K562 (cell line): Measurements from ENCODE around the gene IFNA2. TPM values are rescaled to one million over a fixed set of nuclear protein-coding genes. Genes with fewer than 3 reads are reported as not detected.

ENCODE experiments used
- ATAC-seq: fragments of 200-7000 bp; cut with Tn5 transposase; 3 replicates; pipeline ENCODE4 v1.9.1; 2020; ENCODE audit warnings: moderate library complexity
- BruUV-seq: library from RNA; stranded (reverse); fragments of 400-500 nt; replicated peaks from 2 replicates; lab custom pipeline; 2021; lab: Mats Ljungman, UMichigan
- CTCF ChIA-PET: fragments of 300-600 bp; formaldehyde crosslinking; extraction: SDS; loops from one replicate; lab custom pipeline; 2021; ENCODE audit warnings: low intra/inter-chr PET ratio; lab: Yijun Ruan, JAX
- POLR2A ChIA-PET: fragments of 300-600, 350-650 bp; sonication (Branson Sonifier 250); formaldehyde crosslinking; extraction: SDS; loops from one replicate; lab custom pipeline; 2021; ENCODE audit warnings: antibody characterized with exemption, inconsistent platforms; lab: Yijun Ruan, JAX
- DNase-seq, 4 experiments: peaks; one replicate each; pipeline versions ENCODE4 v3.0.0 to v3.0.0-alpha.2; 2011 to 2018; ENCODE audit warnings: low spot score in 3 of 4, mixed read lengths in 3 of 4; ENCODE audit errors: extremely low read depth in 1 of 4
- FAIRE-seq: peaks from 2 replicates; lab custom pipeline; 2011; peaks lifted over from hg19 to GRCh38; lab: Jason Lieb, UNC
- H2AFZ ChIP-seq: 2 replicates; pipeline ENCODE4 v1.6.0; 2011; ENCODE audit warnings: low read depth, low read length, control low read depth, inconsistent platforms
- H3K27ac ChIP-seq: fragments of 200-600 bp; 3 replicates; pipeline ENCODE4 v1.8.0; 2011; ENCODE audit warnings: low read depth, mild to moderate bottlenecking, control low read depth, inconsistent platforms, low read length, moderate library complexity, mixed read lengths; ENCODE audit errors: extremely low read depth
- H3K27me3 ChIP-seq, 2 experiments: fragments of 300-600 bp in 1 of 2; 2 replicates in 1 of 2; 3 replicates in 1 of 2; pipeline versions ENCODE4 v1.6.0 to v1.8.0; 2011; ENCODE audit warnings: inconsistent platforms in 2 of 2, low read length in 2 of 2, mild to moderate bottlenecking in 1 of 2, mixed read lengths in 1 of 2, moderate library complexity in 1 of 2; ENCODE audit not compliant: control insufficient read depth in 2 of 2, insufficient read depth in 2 of 2
- H3K36me3 ChIP-seq: fragments of 300-600 bp; 3 replicates; pipeline ENCODE4 v1.8.0; 2011; ENCODE audit warnings: mild to moderate bottlenecking, low read length, inconsistent platforms; ENCODE audit not compliant: control insufficient read depth, insufficient read depth
- H3K4me1 ChIP-seq, 2 experiments: fragments of 200-600 bp in 1 of 2; replicated peaks in 1 of 2; 2 replicates in 1 of 2; 3 replicates in 1 of 2; pipeline versions ENCODE4 v1.5.1 to v1.8.0; 2011; ENCODE audit warnings: inconsistent platforms in 2 of 2, low read length in 2 of 2, mild to moderate bottlenecking in 1 of 2, mixed read lengths in 1 of 2, moderate library complexity in 1 of 2; ENCODE audit not compliant: control insufficient read depth in 2 of 2, insufficient read depth in 2 of 2
- H3K4me2 ChIP-seq: 2 replicates; pipeline ENCODE4 v1.6.1; 2011; ENCODE audit warnings: low read length, control low read depth, inconsistent platforms, mixed read lengths; ENCODE audit not compliant: insufficient read depth
- H3K4me3 ChIP-seq: fragments of 200-600 bp; sonication (generic), shearing (Covaris generic); 2 replicates; pipeline ENCODE4 v1.5.1; 2016; ENCODE audit warnings: control low read depth, inconsistent platforms
- H3K79me2 ChIP-seq: fragments of 200-600 bp; 3 replicates; pipeline ENCODE4 v1.8.0; 2011; ENCODE audit warnings: low read length, inconsistent platforms; ENCODE audit not compliant: control insufficient read depth, insufficient read depth
- H3K9ac ChIP-seq, 2 experiments: 2 replicates each; pipeline versions ENCODE4 v1.6.0 to v1.6.1; 2011; ENCODE audit warnings: low read depth in 2 of 2, low read length in 2 of 2, control low read depth in 1 of 2, inconsistent platforms in 1 of 2, mild to moderate bottlenecking in 1 of 2, mixed read lengths in 1 of 2; ENCODE audit not compliant: insufficient read depth in 1 of 2
- H3K9me1 ChIP-seq: one replicate; pipeline ENCODE4 v1.6.0; 2011; ENCODE audit warnings: inconsistent platforms, mild to moderate bottlenecking, low read length, moderate library complexity; ENCODE audit not compliant: control insufficient read depth, insufficient read depth
- H3K9me3 ChIP-seq: replicated peaks from 2 replicates; pipeline ENCODE4 v1.5.1; 2011; ENCODE audit warnings: low read depth, low read length, inconsistent platforms; ENCODE audit not compliant: control insufficient read depth, insufficient read depth
- H4K20me1 ChIP-seq: replicated peaks from 2 replicates; pipeline ENCODE4 v1.6.1; 2011; ENCODE audit warnings: low read length, inconsistent platforms, mixed read lengths; ENCODE audit not compliant: control insufficient read depth, insufficient read depth
- ATF7 ChIP-seq: fragments of 450-650 bp; IDR thresholded peaks from 2 replicates; pipeline ENCODE4 v1.7.1; 2014; ENCODE audit warnings: mild to moderate bottlenecking, moderate library complexity
- ELK3 ChIP-seq: fragments of 450-650 bp; formaldehyde crosslinking; IDR thresholded peaks from 2 replicates; pipeline ENCODE4 v1.4.0; 2020; ENCODE audit warnings: mild to moderate bottlenecking
- EZH2 ChIP-seq: IDR thresholded peaks from 2 replicates; pipeline ENCODE4 v1.6.1; 2012; ENCODE audit warnings: low read depth, mild to moderate bottlenecking, inconsistent platforms, low read length, borderline replicate concordance
- FOXP4 ChIP-seq: sonication (generic); formaldehyde crosslinking; IDR thresholded peaks from 2 replicates; pipeline ENCODE4 v1.8.0; 2022; ENCODE audit warnings: mild to moderate bottlenecking, missing genetic modification reagents, borderline replicate concordance
- GTF2E2 ChIP-seq: fragments of 200-800 bp; sonication (Bioruptor generic); IDR thresholded peaks from 2 replicates; pipeline ENCODE4 v1.6.1; 2016; ENCODE audit warnings: missing genetic modification characterization, missing compliant biosample characterization
- HSF4 ChIP-seq: fragments of 250-450 bp; sonication (Bioruptor Pico); IDR thresholded peaks from 2 replicates; pipeline ENCODE4 v2.1.2; 2022; ENCODE audit warnings: mild to moderate bottlenecking, moderate library complexity, borderline replicate concordance
- LEF1 ChIP-seq: fragments of 450-650 bp; IDR thresholded peaks from 2 replicates; pipeline ENCODE4 v1.6.1; 2016; ENCODE audit warnings: mild to moderate bottlenecking
- NR2C1 ChIP-seq, 2 experiments: fragments of 450-650 bp; IDR thresholded peaks; 2 replicates each; pipeline ENCODE4 v1.6.1; 2017; ENCODE audit warnings: mild to moderate bottlenecking in 2 of 2, antibody characterized with exemption in 1 of 2, inconsistent platforms in 1 of 2, missing compliant biosample characterization in 1 of 2, missing genetic modification characterization in 1 of 2
- PHF20 ChIP-seq: fragments of 450-650 bp; IDR thresholded peaks from 2 replicates; pipeline ENCODE4 v1.6.1; 2018; ENCODE audit not compliant: partially characterized antibody
- POLR2A ChIP-seq: fragments of 450-650 bp; conservative IDR thresholded peaks from 2 replicates; pipeline ENCODE4 v1.6.1; 2016
- PTBP1 ChIP-seq: fragments of 200-400 bp; formaldehyde crosslinking; IDR thresholded peaks from 2 replicates; pipeline ENCODE4 v1.6.1; 2017; ENCODE audit warnings: low read depth, low read length
- RREB1 ChIP-seq: fragments of 250-450 bp; sonication (Bioruptor Pico); IDR thresholded peaks from 2 replicates; pipeline ENCODE4 v1.4.0; 2020
- STAT5B ChIP-seq: fragments of 250-450 bp; sonication (Bioruptor Pico); IDR thresholded peaks from 2 replicates; pipeline ENCODE4 v1.8.0; 2021; ENCODE audit warnings: mild to moderate bottlenecking, inconsistent platforms
- U2AF2 ChIP-seq: fragments of 200-400 bp; formaldehyde crosslinking; optimal IDR thresholded peaks from 2 replicates; pipeline ENCODE3; 2017; ENCODE audit warnings: low read depth, mild to moderate bottlenecking, low read length
- ZNF778 ChIP-seq: fragments of 450-650 bp; formaldehyde crosslinking; IDR thresholded peaks from 2 replicates; pipeline ENCODE4 v1.4.0; 2020; ENCODE audit warnings: mild to moderate bottlenecking, moderate library complexity
- WGBS: fragments of 100-300 bp; shearing (Covaris generic); methylation state at CpG from one replicate; pipeline ENCODE4 v1.1.6; 2016; ENCODE audit warnings: low coverage, mixed read lengths; ENCODE audit not compliant: insufficient coverage; ENCODE audit errors: missing lambda C conversion rate; 5-methylcytosine and 5-hydroxymethylcytosine counted together
- in situ Hi-C: fragments of 300-500 bp; cut with MboI; formaldehyde crosslinking; loops from 4 replicates; pipeline ENCODE4 v1.15.0; 2018; ENCODE audit warnings: inconsistent platforms, mixed read lengths
- intact Hi-C: fragments of 100-400 bp; cut with micrococcal nuclease; formaldehyde crosslinking; loops from 2 replicates; pipeline ENCODE4 v1.14.2; 2022
- polyA plus RNA-seq, 8 experiments: library from polyadenylated mRNA; depleted of rRNA in 4 of 8; stranded (reverse) in 5 of 8; unstranded in 3 of 8; fragments of >200 nt; fragmentation: Nextera tagmentation in 2 of 8; fragmentation: Illumina TruSeq in 1 of 8; extraction: Ambion mirVana in 2 of 8; extraction: Trizol in 1 of 8; gene quantifications; 2 replicates each; pipeline versions ENCODE4 v1.2.1 to v1.2.3, GENCODE V29; 2011 to 2014; ENCODE audit warnings: inconsistent platforms in 1 of 8, missing spikeins in 1 of 8
- total RNA-seq, 7 experiments: library from RNA; depleted of rRNA in 6 of 7; stranded (reverse); fragments of >200 nt in 6 of 7; fragmentation: Illumina TruSeq in 2 of 7; extraction: Trizol in 2 of 7; gene quantifications; 2 replicates each; pipeline versions ENCODE4 v1.2.1 to v1.2.3, GENCODE V29; 2011 to 2021; ENCODE audit warnings: low replicate concordance in 1 of 7

IFNA2 gene
- total and polyA plus RNA-seq, 9 of the 15 experiments (the other 6 are each of a cell fraction or from before 2014, with no cell fraction given) = not detected

- H3K27me3 ChIP-seq = no peaks in the 10 kb centered on the region
- H3K9me1 ChIP-seq = no peaks in the 10 kb centered on the region
- H4K20me1 ChIP-seq = no peaks in the 10 kb centered on the region
- TF ChIP-seq ELK3 (no peak), FOXP4 (no peak), ZNF778 (CRISPR knock-in tag) (no peak), U2AF2 (no peak), PHF20 (no peak), STAT5B (CRISPR knock-in tag) (no peak), GTF2E2 (tag) (no peak), NR2C1 (IDR thresholded peaks at IDR 0.05) (no peak), NR2C1 (tag; IDR thresholded peaks at IDR 0.05) (no peak), PTBP1 (no peak), POLR2A (no peak), HSF4 (CRISPR knock-in tag) (no peak), LEF1 (no peak), ATF7 (no peak), EZH2 (no peak), RREB1 (CRISPR knock-in tag) (no peak)
- intact Hi-C loops (no loop called here), in situ Hi-C loops (no loop called here)
- no peak overlapping the region for H3K27ac ChIP-seq
- H3K79me2 ChIP-seq = no peaks in the 10 kb centered on the region
- H3K9me3 ChIP-seq = no peaks in the 10 kb centered on the region
- WGBS = no CpG with 5 or more reads among the region's 6 CpGs
- no TSS peak for BruUV-seq
- ChIA-PET POLR2A (no interaction called here), CTCF (no interaction called here)
- ATAC-seq (no peak), FAIRE-seq (no peak), DNase-seq (no peak)
- H2AFZ ChIP-seq = no peak overlapping the region
- no peak overlapping the region for H3K9ac ChIP-seq
- H3K36me3 ChIP-seq = no peaks in the 10 kb centered on the region
- no peaks in the 10 kb centered on the region for H3K4me1 ChIP-seq
- no peak overlapping the region for H3K4me2 ChIP-seq
- H3K4me3 ChIP-seq = no peak overlapping the region
These were observed 7.1 kb upstream of the IFNA2 start for GRCh38 chr9:21392270-21392669.
